Breast epithelium (tissue), 4 donors: ENCODE measurements around the gene C2orf66. TPM values are rescaled to one million over a fixed set of nuclear protein-coding genes. Genes with fewer than 3 reads are reported as not detected.

Experiments
- DNase-seq, 2 donors: peaks; one replicate each; pipeline ENCODE4 v3.0.0-alpha.2; 2019; ENCODE audit warnings: low spot score in 2 of 2
- H3K27ac ChIP-seq, 2 donors: fragments of 200-600 bp; sonication (generic) in 1 of 2; one replicate each; pipeline ENCODE4 v1.5.1; 2016 to 2019; ENCODE audit warnings: mild to moderate bottlenecking in 1 of 2
- H3K27me3 ChIP-seq, 2 donors: fragments of 200-600 bp; sonication (generic) in 1 of 2; one replicate each; pipeline versions ENCODE4 v1.5.1 to v1.6.0; 2017 to 2019; ENCODE audit warnings: control low read depth in 1 of 2, mild to moderate bottlenecking in 1 of 2
- H3K36me3 ChIP-seq: fragments of 200-600 bp; one replicate; pipeline ENCODE4 v1.5.1; 2019
- H3K4me1 ChIP-seq, 2 donors: fragments of 200-600 bp; sonication (generic); one replicate each; pipeline ENCODE4 v1.5.1; 2016 to 2019; ENCODE audit warnings: control low read depth in 1 of 2
- H3K4me3 ChIP-seq, 3 donors: fragments of 200-600 bp; sonication (generic); 1 replicate in 2 of 3; 2 replicates in 1 of 3; pipeline ENCODE4 v1.5.1; 2016 to 2019; ENCODE audit warnings: mild to moderate bottlenecking in 3 of 3, moderate library complexity in 2 of 3
- H3K9me3 ChIP-seq, 2 donors: fragments of 200-600 bp; sonication (generic) in 1 of 2; one replicate each; pipeline ENCODE4 v1.5.1; 2016 to 2019; ENCODE audit warnings: control low read depth in 1 of 2
- POLR2A ChIP-seq: fragments of 450-650 bp; IDR thresholded peaks from one replicate; pipeline ENCODE4 v1.6.1; 2016; ENCODE audit warnings: antibody characterized with exemption, mild to moderate bottlenecking, moderate library complexity
- POLR2AphosphoS5 ChIP-seq, 3 donors: sonication (generic); formaldehyde crosslinking; IDR thresholded peaks; one replicate each; pipeline ENCODE4 v1.6.1; 2017; ENCODE audit warnings: antibody characterized with exemption in 3 of 3
- intact Hi-C: fragments of 100-400 bp; cut with DNase I; formaldehyde crosslinking; loops from one replicate; pipeline ENCODE4 v1.15.1; 2023; ENCODE audit warnings: low total_unique reads
- total RNA-seq, 3 donors: library from RNA; depleted of rRNA; stranded (reverse); fragments of >200 nt; gene quantifications; one replicate each; pipeline ENCODE4 v1.1.0, GENCODE V29; 2016
- TF ChIP-seq, protein P1 (sequence below), 3 donors: fragments of 450-650 bp; IDR thresholded peaks; one replicate each; pipeline ENCODE4 v1.5.1; 2016 to 2017; ENCODE audit warnings: antibody characterized with exemption in 3 of 3, mild to moderate bottlenecking in 3 of 3, moderate library complexity in 3 of 3

C2orf66 gene
- total RNA-seq, 3 donors from 2014 or later, result 1.2 TPM; not detected in 2

DNA sequence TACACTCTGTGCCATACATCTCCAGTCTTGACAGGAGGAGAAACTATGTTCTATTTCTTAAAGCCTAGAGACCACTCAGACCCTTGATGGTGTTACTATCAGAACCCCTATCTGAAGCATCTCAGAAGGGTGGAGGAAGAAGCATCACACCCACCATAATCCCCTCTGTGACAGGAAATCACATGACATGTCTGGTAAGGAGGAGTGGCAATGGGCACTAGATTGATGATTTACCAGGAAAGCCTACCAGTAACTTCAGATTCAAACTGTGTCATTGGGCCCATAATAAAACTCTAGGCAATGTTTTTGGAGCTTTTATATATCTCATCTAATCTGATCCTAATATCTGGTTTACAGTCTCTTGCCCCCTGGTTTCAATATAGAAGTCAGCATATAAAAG lies 37.1 kb upstream of the C2orf66 start:
- intact Hi-C loops, result no loop called here
- Histone ChIP-seq H3K4me3 (no peak overlapping the region), H3K36me3 (peaks cover 4% of the 10 kb centered on the region), H3K9me3 (no peaks in the 10 kb centered on the region), H3K27ac (no peak overlapping the region), H3K4me1 (no peaks in the 10 kb centered on the region), H3K27me3 (no peaks in the 10 kb centered on the region)
- TF ChIP-seq POLR2A (no peak), POLR2AphosphoS5 (IDR thresholded peaks at IDR 0.05) (no peak)
- TF ChIP-seq, protein P1, sequence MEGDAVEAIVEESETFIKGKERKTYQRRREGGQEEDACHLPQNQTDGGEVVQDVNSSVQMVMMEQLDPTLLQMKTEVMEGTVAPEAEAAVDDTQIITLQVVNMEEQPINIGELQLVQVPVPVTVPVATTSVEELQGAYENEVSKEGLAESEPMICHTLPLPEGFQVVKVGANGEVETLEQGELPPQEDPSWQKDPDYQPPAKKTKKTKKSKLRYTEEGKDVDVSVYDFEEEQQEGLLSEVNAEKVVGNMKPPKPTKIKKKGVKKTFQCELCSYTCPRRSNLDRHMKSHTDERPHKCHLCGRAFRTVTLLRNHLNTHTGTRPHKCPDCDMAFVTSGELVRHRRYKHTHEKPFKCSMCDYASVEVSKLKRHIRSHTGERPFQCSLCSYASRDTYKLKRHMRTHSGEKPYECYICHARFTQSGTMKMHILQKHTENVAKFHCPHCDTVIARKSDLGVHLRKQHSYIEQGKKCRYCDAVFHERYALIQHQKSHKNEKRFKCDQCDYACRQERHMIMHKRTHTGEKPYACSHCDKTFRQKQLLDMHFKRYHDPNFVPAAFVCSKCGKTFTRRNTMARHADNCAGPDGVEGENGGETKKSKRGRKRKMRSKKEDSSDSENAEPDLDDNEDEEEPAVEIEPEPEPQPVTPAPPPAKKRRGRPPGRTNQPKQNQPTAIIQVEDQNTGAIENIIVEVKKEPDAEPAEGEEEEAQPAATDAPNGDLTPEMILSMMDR (IDR thresholded peaks at IDR 0.05), result no peak
- no peak for DNase-seq

DNA sequence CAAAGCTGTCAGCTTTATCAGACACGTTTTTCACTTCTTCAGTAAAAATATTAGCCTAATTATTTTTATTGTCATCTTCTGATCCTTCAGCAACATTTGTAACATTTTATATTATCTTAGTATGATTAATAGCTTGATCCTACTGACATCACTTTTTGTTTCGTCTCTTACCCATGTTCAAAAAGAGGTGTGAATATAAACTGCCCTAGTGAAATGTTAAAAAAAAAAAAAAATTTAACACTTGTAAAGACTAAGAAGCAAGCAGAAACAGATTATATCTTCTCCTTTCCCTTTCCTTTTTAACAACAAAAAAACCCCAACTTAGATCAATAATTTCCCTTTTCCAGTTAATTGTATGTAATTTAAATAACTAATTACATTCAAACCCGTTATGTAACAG lies 36.2 kb upstream of the C2orf66 start:
- intact Hi-C loops, result no loop called here
- no peak for DNase-seq
- TF ChIP-seq POLR2AphosphoS5 (IDR thresholded peaks at IDR 0.05), result no peak
- TF ChIP-seq POLR2A, result no peak
- TF ChIP-seq, protein P1 (IDR thresholded peaks at IDR 0.05), result no peak
- no peaks in the 10 kb centered on the region for H3K9me3 ChIP-seq
- no peak overlapping the region for H3K27ac ChIP-seq
- no peak overlapping the region for H3K4me3 ChIP-seq
- H3K27me3 ChIP-seq, result no peaks in the 10 kb centered on the region
- H3K36me3 ChIP-seq, result peaks cover 4% of the 10 kb centered on the region
- H3K4me1 ChIP-seq, result no peaks in the 10 kb centered on the region

DNA sequence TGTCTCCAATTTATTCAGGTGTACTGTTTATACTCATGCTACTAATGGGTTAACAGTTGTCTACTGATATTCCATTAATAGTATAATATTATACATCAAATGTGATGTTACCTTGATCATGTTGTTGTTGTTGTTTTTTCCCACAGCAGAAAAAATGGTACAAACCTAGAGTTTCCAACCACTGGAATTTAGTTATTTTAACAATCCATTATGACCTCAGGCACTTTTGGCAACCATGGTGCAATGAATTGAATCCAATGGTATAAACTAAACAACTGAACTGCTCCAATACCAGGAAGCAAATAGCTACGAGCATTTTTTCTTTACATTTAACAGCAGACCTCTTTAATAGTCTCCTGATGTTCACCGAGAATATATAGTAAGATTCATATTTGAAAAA lies 31.0 kb upstream of the C2orf66 start:
- no peaks in the 10 kb centered on the region for H3K9me3 ChIP-seq
- no peaks in the 10 kb centered on the region for H3K27me3 ChIP-seq
- no peak for DNase-seq
- TF ChIP-seq, protein P1 (IDR thresholded peaks at IDR 0.05), result no peak
- TF ChIP-seq POLR2AphosphoS5 (IDR thresholded peaks at IDR 0.05), result no peak
- no peak for TF ChIP-seq POLR2A
- intact Hi-C loops, result no loop called here
- H3K4me3 ChIP-seq, result no peak overlapping the region
- H3K4me1 ChIP-seq, result peaks cover 0 to 5% of the 10 kb centered on the region in 2 donors
- H3K36me3 ChIP-seq, result no peaks in the 10 kb centered on the region
- no peak overlapping the region for H3K27ac ChIP-seq

DNA sequence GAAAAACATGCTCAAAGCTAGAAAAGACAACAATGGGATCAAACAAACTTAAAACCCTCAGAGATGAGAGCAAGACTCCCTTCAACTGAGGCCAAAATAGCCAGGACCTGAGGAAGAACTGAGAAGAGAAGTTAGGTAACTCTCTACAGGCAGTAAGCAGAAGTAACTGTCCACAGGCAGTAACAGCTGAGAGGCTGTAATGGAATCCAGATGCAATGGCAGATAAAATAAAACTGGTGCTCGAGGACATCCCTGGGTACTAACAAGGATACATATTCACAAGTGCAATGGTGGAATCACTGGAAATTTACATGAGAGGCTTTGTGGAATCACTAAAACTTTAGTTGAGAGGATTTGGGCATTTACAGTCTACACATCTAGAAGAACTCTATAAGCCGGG lies 30.4 kb upstream of the C2orf66 start:
- no peak for DNase-seq
- intact Hi-C loops, result no loop called here
- no peak overlapping the region for H3K27ac ChIP-seq
- H3K9me3 ChIP-seq, result no peaks in the 10 kb centered on the region
- no peaks in the 10 kb centered on the region for H3K36me3 ChIP-seq
- no peak overlapping the region for H3K4me3 ChIP-seq
- H3K27me3 ChIP-seq, result no peaks in the 10 kb centered on the region
- no peak for TF ChIP-seq POLR2AphosphoS5 (IDR thresholded peaks at IDR 0.05)
- TF ChIP-seq, protein P1 (IDR thresholded peaks at IDR 0.05), result no peak
- no peak for TF ChIP-seq POLR2A
- H3K4me1 ChIP-seq, result peaks cover 0 to 5% of the 10 kb centered on the region in 2 donors

DNA sequence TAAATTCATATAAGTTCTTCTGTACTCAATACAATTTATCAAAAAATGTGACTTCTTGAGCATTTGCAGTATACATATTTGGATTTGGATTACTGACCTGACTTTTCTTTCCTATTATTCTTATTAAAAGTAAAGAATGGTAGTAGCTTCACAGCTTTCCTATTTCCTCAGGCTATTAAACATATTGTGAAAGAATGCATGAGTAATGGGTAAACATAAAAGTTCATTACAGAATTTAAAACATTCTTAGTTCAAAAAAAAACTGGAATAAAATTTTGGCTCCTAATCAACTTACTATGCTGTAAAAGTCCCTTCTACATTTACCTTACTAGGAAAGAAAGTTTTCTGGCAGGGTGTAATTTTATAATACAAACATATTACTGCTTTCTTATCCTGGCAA lies 27.3 kb upstream of the C2orf66 start:
- intact Hi-C loops, result no loop called here
- no peak overlapping the region for H3K27ac ChIP-seq
- DNase-seq, result no peak

More for the DNA sequence above, 27.3 kb upstream of the C2orf66 start:
- no peaks in the 10 kb centered on the region for H3K9me3 ChIP-seq
- H3K4me1 ChIP-seq, result peaks cover 0 to 5% of the 10 kb centered on the region in 2 donors
- no peak overlapping the region for H3K4me3 ChIP-seq
- no peaks in the 10 kb centered on the region for H3K27me3 ChIP-seq
- TF ChIP-seq POLR2A, result no peak
- TF ChIP-seq, protein P1 (IDR thresholded peaks at IDR 0.05), result no peak
- no peak for TF ChIP-seq POLR2AphosphoS5 (IDR thresholded peaks at IDR 0.05)
- H3K36me3 ChIP-seq, result no peaks in the 10 kb centered on the region
